ENCODE measurements around the gene LNX1. TPM values are rescaled to one million over a fixed set of nuclear protein-coding genes. Genes with fewer than 3 reads are reported as not detected.

LNX1 gene
- total RNA-seq, 1 experiment from 2014 or later = 1.7 TPM

DNA sequence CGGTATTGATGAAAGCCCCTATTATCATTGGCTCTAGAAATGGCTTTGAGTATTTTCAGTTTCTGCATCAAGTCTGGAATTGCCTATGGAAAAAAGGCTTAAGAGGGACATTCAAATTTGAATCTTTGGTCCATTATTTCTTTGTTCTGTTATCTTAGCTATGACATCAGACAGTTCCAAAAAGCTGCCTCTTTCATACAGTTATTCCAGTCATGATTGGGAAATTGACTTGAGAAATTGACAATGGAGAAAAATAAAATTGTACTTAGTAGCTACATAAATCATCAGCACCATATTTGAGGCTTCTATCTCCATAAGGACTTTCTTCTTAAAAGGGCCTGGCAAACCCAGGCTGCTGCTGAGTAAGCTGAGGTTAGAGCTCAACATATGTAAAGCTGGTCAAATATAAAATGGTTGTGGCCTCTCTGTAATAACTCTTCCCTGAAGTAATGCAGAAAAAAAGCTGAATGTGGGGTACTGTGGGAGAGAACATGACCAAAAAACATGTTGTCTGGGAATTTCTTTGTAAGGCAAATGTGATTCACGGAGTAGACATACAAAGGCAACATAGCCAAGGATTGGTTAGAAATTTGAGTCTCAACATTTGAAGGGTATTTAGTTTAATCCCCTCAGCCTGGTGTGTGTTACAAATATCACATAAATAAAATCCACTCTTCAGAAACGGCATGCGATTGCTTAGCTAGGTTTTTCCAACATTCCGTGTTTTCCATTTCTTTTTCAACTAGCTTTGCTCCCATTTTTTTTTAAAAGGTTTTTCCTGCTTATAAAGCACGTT is 100.9 kb downstream of the LNX1 start:
- H3K9ac ChIP-seq (ENCODE audit: extremely low read depth, insufficient read length, low read length) = no peak overlapping the region

More for the DNA sequence above, 100.9 kb downstream of the LNX1 start:
- Histone ChIP-seq H3K23me2 (ENCODE audit: insufficient read length, low read depth, low read length, poor library complexity, severe bottlenecking) (no peaks in the 10 kb centered on the region), H3T11ph (ENCODE audit: low read length) (no peak overlapping the region), H2AK5ac (ENCODE audit: insufficient read length, low read length) (no peak overlapping the region), H4K91ac (ENCODE audit: insufficient read length, low read depth, low read length) (no peak overlapping the region), H3K56ac (ENCODE audit: insufficient read length, low read depth, low read length) (no peak overlapping the region), H2BK20ac (ENCODE audit: low read depth, low read length, poor library complexity, severe bottlenecking) (no peak overlapping the region), H2BK120ac (ENCODE audit: low read depth, low read length, poor library complexity, severe bottlenecking) (no peak overlapping the region), H2BK5ac (ENCODE audit: insufficient read length, low read length) (no peak overlapping the region), H4K8ac (replicated peaks; ENCODE audit: insufficient read length, low read depth, low read length) (no peak overlapping the region), H3K27me3 (ENCODE audit: insufficient read depth, low read length) (no peaks in the 10 kb centered on the region), H3K18ac (ENCODE audit: insufficient read length, low read depth, low read length) (no peak overlapping the region), H2AFZ (ENCODE audit: low read length) (no peak overlapping the region), H4K5ac (ENCODE audit: insufficient read length, low read depth, low read length) (no peak overlapping the region), H3K27ac (ENCODE audit: insufficient read length, low read depth, low read length) (no peak overlapping the region), H3K14ac (ENCODE audit: insufficient read depth, low read length) (no peak overlapping the region), H3K79me2 (ENCODE audit: insufficient read depth, low read length) (no peaks in the 10 kb centered on the region), H3K23ac (ENCODE audit: insufficient read length, low read depth, low read length) (no peak overlapping the region), H2BK12ac (ENCODE audit: insufficient read length, low read depth, low read length) (no peak overlapping the region), H3K9me3 (ENCODE audit: control insufficient read depth, low read depth, low read length) (no peaks in the 10 kb centered on the region), H4K20me1 (ENCODE audit: control insufficient read depth, insufficient read depth, insufficient read length) (no peaks in the 10 kb centered on the region), H3K4me2 (ENCODE audit: insufficient read depth, insufficient read length, low read length) (no peak overlapping the region), H3K4me1 (ENCODE audit: insufficient read depth, low read length) (no peaks in the 10 kb centered on the region), H3K4ac (ENCODE audit: low read depth, low read length) (no peak overlapping the region), H3K79me1 (ENCODE audit: insufficient read depth, low read depth, low read length, poor library complexity, severe bottlenecking) (no peaks in the 10 kb centered on the region), H2BK15ac (ENCODE audit: low read depth, low read length) (no peak overlapping the region)
- DNase-seq = no peak
- Mint-ChIP-seq H3K27ac (no peak overlapping the region), H3K9me3 (no peaks in the 10 kb centered on the region), H3K27me3 (ENCODE audit: low read depth) (no peaks in the 10 kb centered on the region; the same call in 1 of the 2 replicates), H3K4me3 (no peak overlapping the region), H3K36me3 (ENCODE audit: insufficient read depth in 1 of 3, low read depth in 3 of 3) (no peaks in the 10 kb centered on the region; a peak in 1 of 7 replicates), H3K4me1 (peaks cover 14 to 16% of the 10 kb centered on the region in 2 experiments)
- no CpG with 5 or more reads among the region's 6 CpGs for WGBS (ENCODE audit: extremely low coverage, insufficient read length, low lambda C conversion rate)
- TF ChIP-seq CTCF (conservative IDR thresholded peaks at IDR 0.05) = no peak
